ENCODE measurements around the gene ZNF605. TPM values are rescaled to one million over a fixed set of nuclear protein-coding genes. Genes with fewer than 3 reads are reported as not detected.

The ZNF605 gene
- total RNA-seq, 3 donors from 2014 or later: 8.3 to 17.9 (median 16.1) TPM

GRCh38 chr12:132955094-132956010 lies 754 bp downstream of the ZNF605 start:
- Histone ChIP-seq H3K4me1 (peaks cover 0 to 9% of the 10 kb centered on the region in 2 donors), H3K36me3 (no peaks in the 10 kb centered on the region), H3K9me3 (peaks cover 30 to 38% of the 10 kb centered on the region in 2 donors), H3K27ac (peak overlapping the region; percentile 81 to 95), H3K4me3 (peak overlapping the region; percentile 64 to 94 (median 66)), H3K27me3 (no peaks in the 10 kb centered on the region)
- intact Hi-C loops (cut with DNase I; ENCODE audit: low total_unique reads): no loop called here
- TF ChIP-seq POLR2A (IDR thresholded peaks at IDR 0.05): no peak
- no peak for TF ChIP-seq POLR2AphosphoS5 (IDR thresholded peaks at IDR 0.05)
- TF ChIP-seq CTCF (IDR thresholded peaks at IDR 0.05): no peak
- no peak for DNase-seq (ENCODE audit: low spot score in 2 of 2)

GRCh38 chr12:132954471-132955048 lies 1.5 kb downstream of the ZNF605 start:
- Histone ChIP-seq H3K4me1 (peaks cover 0 to 9% of the 10 kb centered on the region in 2 donors), H3K9me3 (peaks cover 38 to 46% of the 10 kb centered on the region in 2 donors), H3K27ac (peak overlapping the region; percentile 81 to 95), H3K36me3 (no peaks in the 10 kb centered on the region), H3K27me3 (no peaks in the 10 kb centered on the region), H3K4me3 (peak overlapping the region; percentile 64 to 94 (median 66))
- no peak for DNase-seq (ENCODE audit: low spot score in 2 of 2)
- intact Hi-C loops (cut with DNase I; ENCODE audit: low total_unique reads): no loop called here
- TF ChIP-seq CTCF (IDR thresholded peaks at IDR 0.05) (no peak), POLR2AphosphoS5 (IDR thresholded peaks at IDR 0.05) (no peak), POLR2A (IDR thresholded peaks at IDR 0.05) (no peak)

GRCh38 chr12:132953771-132954170 lies 2.3 kb downstream of the ZNF605 start:
- Histone ChIP-seq H3K9me3 (peaks cover 45 to 53% of the 10 kb centered on the region in 2 donors), H3K27ac (no peak overlapping the region), H3K4me1 (peaks cover 0 to 9% of the 10 kb centered on the region in 2 donors), H3K36me3 (no peaks in the 10 kb centered on the region), H3K27me3 (no peaks in the 10 kb centered on the region), H3K4me3 (no peak overlapping the region)
- no peak for TF ChIP-seq CTCF (IDR thresholded peaks at IDR 0.05)
- TF ChIP-seq POLR2AphosphoS5 (IDR thresholded peaks at IDR 0.05): no peak
- no peak for TF ChIP-seq POLR2A (IDR thresholded peaks at IDR 0.05)
- intact Hi-C loops (cut with DNase I; ENCODE audit: low total_unique reads): no loop called here
- DNase-seq (ENCODE audit: low spot score in 2 of 2): no peak

- intact Hi-C loops (cut with DNase I; ENCODE audit: low total_unique reads): no loop called here
These were observed 3.0 kb downstream of the ZNF605 start for GRCh38 chr12:132953163-132953425.

More at GRCh38 chr12:132953163-132953425, 3.0 kb downstream of the ZNF605 start:
- no peak overlapping the region for H3K4me3 ChIP-seq
- TF ChIP-seq POLR2AphosphoS5 (IDR thresholded peaks at IDR 0.05) (no peak), CTCF (IDR thresholded peaks at IDR 0.05) (no peak), POLR2A (IDR thresholded peaks at IDR 0.05) (no peak)
- H3K27ac ChIP-seq: no peak overlapping the region
- no peaks in the 10 kb centered on the region for H3K27me3 ChIP-seq
- no peak for DNase-seq (ENCODE audit: low spot score in 2 of 2)
- H3K4me1 ChIP-seq: peaks cover 0 to 9% of the 10 kb centered on the region in 2 donors
- H3K36me3 ChIP-seq: no peaks in the 10 kb centered on the region
- H3K9me3 ChIP-seq: peaks cover 48 to 60% of the 10 kb centered on the region in 2 donors

Data from breast epithelium (tissue), 4 donors.